ENCODE results near the gene GABBR2.

The GABBR2 gene

GRCh38 chr9:98375138-98375726 lies 333.5 kb downstream of the GABBR2 start:
- H3K79me2 ChIP-seq (ENCODE audit: low read length): no peaks in the 10 kb centered on the region
- TF ChIP-seq EZH2phosphoT487 (IDR thresholded peaks at IDR 0.05; ENCODE audit: low read depth) (no peak), CTCF (IDR thresholded peaks at IDR 0.05; ENCODE audit: low read depth, low read length) (no peak)
- H3K9me3 ChIP-seq (ENCODE audit: insufficient read depth, low read length): no peaks in the 10 kb centered on the region
- H3K36me3 ChIP-seq (replicated peaks; ENCODE audit: low read depth, low read length): no peaks in the 10 kb centered on the region
- H2AFZ ChIP-seq (ENCODE audit: low read depth, low read length): no peak overlapping the region
- peak overlapping the region; percentile 13; the same call in 1 of the 2 replicates for H3K4me2 ChIP-seq (ENCODE audit: low read length)
- H3K4me3 ChIP-seq (ENCODE audit: low read length): no peak overlapping the region
- peaks cover 13% of the 10 kb centered on the region for H3K4me1 ChIP-seq (ENCODE audit: low read length)
- H3K27me3 ChIP-seq (ENCODE audit: low read depth, low read length): no peaks in the 10 kb centered on the region
- H3K27ac ChIP-seq (ENCODE audit: low read length): no peak overlapping the region
- no peaks in the 10 kb centered on the region for H4K20me1 ChIP-seq (ENCODE audit: insufficient read depth, low read length)
- H3K9ac ChIP-seq (ENCODE audit: low read length): no peak overlapping the region

- H3K4me2 ChIP-seq (ENCODE audit: low read length): no peak overlapping the region
- no peak overlapping the region for H3K9ac ChIP-seq (ENCODE audit: low read length)
- no peak overlapping the region for H3K27ac ChIP-seq (ENCODE audit: low read length)
- no peaks in the 10 kb centered on the region for H4K20me1 ChIP-seq (ENCODE audit: insufficient read depth, low read length)
- no peaks in the 10 kb centered on the region for H3K27me3 ChIP-seq (ENCODE audit: low read depth, low read length)
- no peak overlapping the region for H2AFZ ChIP-seq (ENCODE audit: low read depth, low read length)
- no peaks in the 10 kb centered on the region for H3K9me3 ChIP-seq (ENCODE audit: insufficient read depth, low read length)
- H3K36me3 ChIP-seq (replicated peaks; ENCODE audit: low read depth, low read length): no peaks in the 10 kb centered on the region
- H3K4me3 ChIP-seq (ENCODE audit: low read length): no peak overlapping the region
- peaks cover 8% of the 10 kb centered on the region for H3K4me1 ChIP-seq (ENCODE audit: low read length)
- H3K79me2 ChIP-seq (ENCODE audit: low read length): no peaks in the 10 kb centered on the region
- TF ChIP-seq CTCF (IDR thresholded peaks at IDR 0.05; ENCODE audit: low read depth, low read length) (no peak), EZH2phosphoT487 (IDR thresholded peaks at IDR 0.05; ENCODE audit: low read depth) (no peak)
Observed at GRCh38 chr9:98374385-98375051, 334.2 kb downstream of the GABBR2 start.

GRCh38 chr9:98373609-98374008 lies 335.1 kb downstream of the GABBR2 start:
- Histone ChIP-seq H3K4me3 (ENCODE audit: low read length) (no peak overlapping the region), H2AFZ (ENCODE audit: low read depth, low read length) (no peak overlapping the region), H3K9me3 (ENCODE audit: insufficient read depth, low read length) (no peaks in the 10 kb centered on the region), H4K20me1 (ENCODE audit: insufficient read depth, low read length) (no peaks in the 10 kb centered on the region), H3K79me2 (ENCODE audit: low read length) (no peaks in the 10 kb centered on the region), H3K9ac (ENCODE audit: low read length) (no peak overlapping the region), H3K4me1 (ENCODE audit: low read length) (peaks cover 8% of the 10 kb centered on the region), H3K27me3 (ENCODE audit: low read depth, low read length) (no peaks in the 10 kb centered on the region), H3K27ac (ENCODE audit: low read length) (no peak overlapping the region), H3K36me3 (replicated peaks; ENCODE audit: low read depth, low read length) (no peaks in the 10 kb centered on the region), H3K4me2 (ENCODE audit: low read length) (no peak overlapping the region)
- TF ChIP-seq CTCF (IDR thresholded peaks at IDR 0.05; ENCODE audit: low read depth, low read length) (no peak), EZH2phosphoT487 (IDR thresholded peaks at IDR 0.05; ENCODE audit: low read depth) (no peak)

GRCh38 chr9:98372077-98372836 lies 336.5 kb downstream of the GABBR2 start:
- H3K27me3 ChIP-seq (ENCODE audit: low read depth, low read length): no peaks in the 10 kb centered on the region
- H3K4me1 ChIP-seq (ENCODE audit: low read length): peaks cover 8% of the 10 kb centered on the region
- H3K79me2 ChIP-seq (ENCODE audit: low read length): no peaks in the 10 kb centered on the region
- no peak overlapping the region for H3K9ac ChIP-seq (ENCODE audit: low read length)
- no peaks in the 10 kb centered on the region for H3K9me3 ChIP-seq (ENCODE audit: insufficient read depth, low read length)
- no peak overlapping the region for H3K4me3 ChIP-seq (ENCODE audit: low read length)
- H3K27ac ChIP-seq (ENCODE audit: low read length): no peak overlapping the region
- no peaks in the 10 kb centered on the region for H3K36me3 ChIP-seq (replicated peaks; ENCODE audit: low read depth, low read length)
- no peak overlapping the region for H2AFZ ChIP-seq (ENCODE audit: low read depth, low read length)
- no peaks in the 10 kb centered on the region for H4K20me1 ChIP-seq (ENCODE audit: insufficient read depth, low read length)
- TF ChIP-seq CTCF (IDR thresholded peaks at IDR 0.05; ENCODE audit: low read depth, low read length): no peak
- no peak for TF ChIP-seq EZH2phosphoT487 (IDR thresholded peaks at IDR 0.05; ENCODE audit: low read depth)
- no peak overlapping the region for H3K4me2 ChIP-seq (ENCODE audit: low read length)

Data from OCI-LY3 (cell line).